Right ventricle myocardium inferior (tissue), 1 donor: ENCODE measurements around the gene SHISAL1. TPM values are rescaled to one million over a fixed set of nuclear protein-coding genes. Genes with fewer than 3 reads are reported as not detected.

Experiments used
- ATAC-seq: fragments of 200-7000 bp; cut with Tn5 transposase; one replicate; pipeline ENCODE4 v1.9.1; 2020; ENCODE audit warnings: mild to moderate bottlenecking, moderate library complexity
- DNase-seq: peaks from one replicate; pipeline ENCODE4 v3.0.0; 2021; ENCODE audit errors: missing footprints
- intact Hi-C: fragments of 100-400 bp; cut with DNase I; formaldehyde crosslinking; loops from one replicate; pipeline ENCODE4 v1.11.0; 2022
- total RNA-seq: library from RNA; stranded (reverse); fragmentation: NEBNext Ultra II Directional; extraction: Animal tissue kit (Norgen Biotek cat#: 25700); gene quantifications from one replicate; pipeline ENCODE4 v1.2.1, GENCODE V29; 2021
- donor health status: DM: no; HTN: yes; CAD: no; lungs with severe emphysema.

SHISAL1 gene
- total RNA-seq, 1 donor from 2014 or later: 1.5 TPM

- intact Hi-C loops: no loop called here
- no peak for ATAC-seq
- no peak for DNase-seq
Observed at GRCh38 chr22:44229809-44230208, 82.9 kb downstream of the SHISAL1 start.

- intact Hi-C loops: no loop called here
- no peak for ATAC-seq
- DNase-seq: no peak
Observed at GRCh38 chr22:44229331-44229730, 83.4 kb downstream of the SHISAL1 start.

- intact Hi-C loops: no loop called here
- ATAC-seq (no peak), DNase-seq (no peak)
Observed at GRCh38 chr22:44225812-44226211, 86.9 kb downstream of the SHISAL1 start.

GRCh38 chr22:44225091-44225689 lies 87.6 kb downstream of the SHISAL1 start:
- intact Hi-C loops: no loop called here
- ATAC-seq (no peak), DNase-seq (no peak)

- no peak for ATAC-seq
Observed at GRCh38 chr22:44224166-44224565, 88.6 kb downstream of the SHISAL1 start.

GRCh38 chr22:44221710-44222475 lies 90.9 kb downstream of the SHISAL1 start:
- ATAC-seq (no peak), DNase-seq (no peak)
- intact Hi-C loops: no loop called here

More at GRCh38 chr22:44224166-44224565, 88.6 kb downstream of the SHISAL1 start:
- intact Hi-C loops: no loop called here
- no peak for DNase-seq

GRCh38 chr22:44220727-44221680 lies 91.7 kb downstream of the SHISAL1 start:
- intact Hi-C loops: no loop called here
- ATAC-seq (no peak), DNase-seq (no peak)

- no peak for ATAC-seq
- intact Hi-C loops: no loop called here
- DNase-seq: no peak
Observed at GRCh38 chr22:44219101-44219870, 93.5 kb downstream of the SHISAL1 start.

- ATAC-seq (no peak), DNase-seq (no peak)
- intact Hi-C loops: no loop called here
Observed at GRCh38 chr22:44218071-44218470, 94.7 kb downstream of the SHISAL1 start.

- DNase-seq (no peak), ATAC-seq (no peak)
- intact Hi-C loops: no loop called here
Observed at GRCh38 chr22:44217346-44217745, 95.4 kb downstream of the SHISAL1 start.

- ATAC-seq (no peak), DNase-seq (no peak)
- intact Hi-C loops: no loop called here
Observed at GRCh38 chr22:44215287-44215686, 97.5 kb downstream of the SHISAL1 start.

GRCh38 chr22:44214764-44215163 lies 98.0 kb downstream of the SHISAL1 start:
- ATAC-seq (no peak), DNase-seq (no peak)
- intact Hi-C loops: no loop called here

GRCh38 chr22:44214187-44214586 lies 98.6 kb downstream of the SHISAL1 start:
- ATAC-seq (no peak), DNase-seq (no peak)
- intact Hi-C loops: no loop called here

GRCh38 chr22:44213489-44214043 lies 99.2 kb downstream of the SHISAL1 start:
- DNase-seq (no peak), ATAC-seq (no peak)

GRCh38 chr22:44212936-44213335 lies 99.8 kb downstream of the SHISAL1 start:
- no peak for ATAC-seq
- no peak for DNase-seq
- intact Hi-C loops: no loop called here

More at GRCh38 chr22:44213489-44214043, 99.2 kb downstream of the SHISAL1 start:
- intact Hi-C loops: no loop called here

- DNase-seq (no peak), ATAC-seq (no peak)
Observed at GRCh38 chr22:44211946-44212930, 100.5 kb downstream of the SHISAL1 start.

GRCh38 chr22:44211256-44211945 lies 101.3 kb downstream of the SHISAL1 start:
- ATAC-seq (no peak), DNase-seq (no peak)
- intact Hi-C loops: no loop called here

More at GRCh38 chr22:44211946-44212930, 100.5 kb downstream of the SHISAL1 start:
- intact Hi-C loops: no loop called here
